ENCODE measurements around the gene LAS1L.
"Not testable (repeated sequence)": the region's sequence is repeated elsewhere in the genome, so short reads cannot be mapped to it uniquely, and the experiment has no call there.

LAS1L gene

DNA sequence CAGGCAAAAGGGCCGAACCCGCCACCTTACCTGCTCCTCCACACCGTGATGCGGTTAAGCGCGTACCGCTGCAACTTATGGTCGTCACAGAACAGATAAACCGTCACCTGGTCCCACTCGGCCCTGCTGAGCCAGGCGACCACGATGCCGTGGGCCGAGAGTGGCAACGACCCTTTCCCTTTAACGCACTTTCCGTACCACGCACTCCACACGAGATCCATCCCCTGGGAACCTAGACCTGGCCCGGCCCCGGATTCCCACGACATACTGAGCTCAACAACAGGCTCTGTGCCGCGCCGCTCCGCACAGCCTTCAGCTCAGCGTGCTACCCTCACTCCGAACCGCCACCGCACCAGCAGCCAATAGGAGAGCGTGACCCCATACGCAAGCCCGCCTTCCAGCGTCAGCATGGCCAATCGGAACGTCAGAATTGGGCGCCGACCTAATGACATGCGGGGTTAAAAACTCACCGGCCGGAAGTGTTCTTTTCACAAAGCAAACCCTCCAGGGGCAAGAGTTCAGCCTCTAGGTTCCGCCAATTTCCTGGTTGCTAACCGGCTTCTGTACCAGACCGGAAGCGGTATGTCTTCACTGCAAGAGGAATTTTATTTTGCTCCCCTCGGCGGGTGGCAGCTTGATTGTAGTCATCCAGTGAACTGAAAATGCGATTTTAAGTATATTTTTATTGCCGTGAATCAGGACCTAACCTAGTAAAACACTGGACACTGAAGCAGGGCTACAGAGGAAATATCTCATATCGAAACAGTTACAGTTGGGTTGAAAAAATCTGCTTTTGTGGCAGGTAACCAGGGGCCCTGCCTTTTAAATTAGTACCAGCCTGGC, at the start of gene LAS1L:
Gene LAS1L (minus strand): TSS at position 338 of the 843 bp plus-strand sequence. CDS start 72 bp downstream, at position 266.
- in situ Hi-C loops (cut with MboI; ENCODE audit: low sequenced_read_pairs) = no loop called here

GRCh38 chrX:65582450-65583082, 48.0 kb upstream of the LAS1L start:
- in situ Hi-C loops (cut with MboI; ENCODE audit: low sequenced_read_pairs) = loop anchor here (25.0 kb wide), 2 partner anchors 130 to 405 kb away; no protein-coding TSS in a partner anchor

DNA sequence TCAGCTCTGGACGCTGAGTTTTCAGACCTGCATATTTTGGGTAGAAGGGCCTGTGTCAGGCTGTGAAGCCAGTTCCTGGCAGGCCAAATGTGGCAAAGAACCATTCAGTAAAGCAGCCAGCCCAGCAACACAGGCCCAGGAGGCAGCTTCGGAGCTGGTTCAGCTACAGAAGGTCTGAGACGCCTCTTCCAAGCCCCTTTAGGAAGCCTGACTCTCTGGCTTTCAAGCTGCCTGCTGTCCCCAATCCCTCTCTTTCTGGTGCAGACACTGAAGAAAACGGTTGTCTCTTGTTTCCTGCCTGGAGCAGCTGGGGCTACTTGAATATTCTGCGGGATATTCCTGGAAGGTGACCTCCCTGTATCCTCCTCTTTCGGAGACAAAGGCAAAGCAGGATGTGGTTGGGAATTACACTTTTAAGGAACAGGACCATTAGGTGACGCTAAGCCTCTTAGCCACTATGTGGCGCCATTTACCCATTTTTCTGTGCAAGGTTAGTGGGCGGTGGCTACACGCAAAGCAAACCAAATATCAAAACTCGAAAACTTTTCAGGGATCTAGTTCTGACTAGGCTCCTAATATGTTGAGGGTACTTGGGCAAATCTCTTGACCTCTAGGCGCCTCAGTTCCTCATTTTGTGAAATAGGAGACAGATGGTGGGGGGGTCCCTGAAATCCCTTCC, 47.2 kb upstream of the LAS1L start:
- in situ Hi-C loops (cut with MboI; ENCODE audit: low sequenced_read_pairs) = loop anchor here (25.0 kb wide), 2 partner anchors 131 to 406 kb away; no protein-coding TSS in a partner anchor

DNA sequence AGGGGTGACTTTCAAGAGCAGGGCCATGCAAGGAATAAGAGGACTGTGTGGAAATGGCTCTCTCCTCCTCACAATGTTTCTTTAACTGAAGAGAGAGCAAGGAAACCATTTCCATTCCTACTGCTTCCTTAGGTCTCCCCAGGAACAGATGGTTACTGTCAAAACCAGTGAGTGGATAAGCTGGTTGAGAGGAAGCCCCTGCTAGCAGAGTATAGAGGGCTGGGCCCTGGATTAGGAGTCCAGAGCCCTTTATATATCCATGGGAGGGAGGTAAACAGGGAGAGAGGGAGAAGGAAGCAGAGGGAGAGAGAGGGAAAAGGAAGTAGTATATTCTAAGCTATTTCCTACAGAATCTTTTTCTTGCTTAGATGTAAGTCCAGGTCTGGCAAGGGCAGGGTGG, 43.8 kb upstream of the LAS1L start:
- in situ Hi-C loops (cut with MboI; ENCODE audit: low sequenced_read_pairs) = loop anchor here (25.0 kb wide), 2 partner anchors 134 to 409 kb away; no protein-coding TSS in a partner anchor

DNA sequence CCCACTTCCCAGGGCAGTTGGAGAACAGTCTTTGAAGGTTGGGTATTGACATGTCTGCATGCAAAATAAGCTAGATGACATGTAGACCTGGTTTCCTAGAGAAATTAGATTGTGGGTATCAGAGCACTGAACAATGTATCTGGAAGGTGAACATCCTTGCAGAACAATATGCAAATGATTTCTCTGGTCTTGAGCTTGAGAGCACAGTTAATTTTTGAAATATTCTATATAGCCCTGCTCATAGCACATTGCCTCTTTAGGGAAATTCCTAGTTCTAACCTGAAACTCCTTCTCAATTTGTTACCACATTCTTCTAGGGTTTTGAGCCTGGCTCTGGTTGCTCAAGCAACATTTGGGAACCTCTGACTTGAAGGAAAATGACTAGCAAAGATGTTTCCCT, 41.6 kb upstream of the LAS1L start:
- in situ Hi-C loops (cut with MboI; ENCODE audit: low sequenced_read_pairs) = loop anchor here (25.0 kb wide), 2 partner anchors 136 to 411 kb away; no protein-coding TSS in a partner anchor

- in situ Hi-C loops (cut with MboI; ENCODE audit: low sequenced_read_pairs) = loop anchor here (25.0 kb wide), 2 partner anchors 137 to 412 kb away; no protein-coding TSS in a partner anchor
These were observed 40.4 kb upstream of the LAS1L start for GRCh38 chrX:65575022-65575421.

DNA sequence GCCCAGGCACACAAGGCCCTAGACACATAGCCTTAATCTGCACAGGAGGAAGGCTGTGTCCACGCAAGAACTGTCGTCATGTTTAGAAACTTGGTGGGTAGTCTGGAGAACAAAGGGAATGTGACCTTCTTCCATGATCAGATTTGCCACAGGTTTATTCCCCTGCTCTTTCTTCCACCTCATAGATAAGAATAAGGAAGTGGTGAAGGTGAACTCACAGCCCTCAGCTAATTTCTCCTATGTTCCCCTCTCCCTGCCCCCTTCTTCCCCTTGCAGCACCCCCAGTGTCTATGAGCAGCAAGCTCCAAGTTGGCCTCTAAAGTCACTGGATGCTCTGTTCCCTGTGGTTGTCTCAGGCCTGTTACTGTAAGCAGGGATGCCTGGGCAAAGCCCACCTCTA, 39.8 kb upstream of the LAS1L start:
- in situ Hi-C loops (cut with MboI; ENCODE audit: low sequenced_read_pairs) = no loop called here

DNA sequence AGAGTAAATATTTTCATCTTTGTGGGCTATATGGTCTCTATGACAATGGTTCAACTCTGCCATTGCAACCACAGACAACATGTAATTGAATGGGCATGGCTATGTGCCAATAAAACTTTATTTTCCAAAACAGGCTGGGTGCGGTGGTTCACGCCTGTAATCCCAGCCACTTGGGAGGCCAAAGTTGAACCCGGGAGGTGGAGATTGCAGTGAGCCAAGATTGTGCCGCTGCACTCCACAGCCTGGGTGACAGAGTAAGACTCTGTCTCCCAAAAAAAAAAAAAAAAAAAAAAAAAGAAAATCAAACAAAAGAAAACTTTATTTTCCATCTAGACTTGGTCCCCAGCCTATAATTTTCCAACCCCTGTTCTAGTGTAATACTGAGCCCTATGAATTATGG, 38.4 kb upstream of the LAS1L start:
- in situ Hi-C loops (cut with MboI; ENCODE audit: low sequenced_read_pairs) = no loop called here

DNA sequence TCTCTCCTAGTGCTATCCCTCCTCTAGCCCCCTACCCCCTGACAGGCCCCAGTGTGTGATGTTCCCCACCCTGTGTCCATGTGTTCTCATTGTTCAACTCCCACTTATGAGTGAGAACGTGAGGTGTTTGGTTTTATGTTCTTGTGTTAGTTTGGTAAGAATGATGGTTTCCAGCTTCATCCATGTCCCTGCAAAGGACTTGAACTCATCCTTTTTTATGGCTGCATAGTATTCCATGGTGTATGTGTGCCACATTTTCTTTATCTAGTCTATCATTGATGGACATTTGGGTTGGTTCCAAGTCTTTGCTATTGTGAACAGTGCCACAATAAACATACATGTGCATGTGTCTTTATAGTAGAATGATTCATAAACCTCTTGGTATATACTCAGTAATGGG, 28.3 kb upstream of the LAS1L start:
- in situ Hi-C loops (cut with MboI; ENCODE audit: low sequenced_read_pairs) = not testable (repeated sequence)

GRCh38 chrX:65551489-65552339, 17.1 kb upstream of the LAS1L start:
- in situ Hi-C loops (cut with MboI; ENCODE audit: low sequenced_read_pairs) = no loop called here

DNA sequence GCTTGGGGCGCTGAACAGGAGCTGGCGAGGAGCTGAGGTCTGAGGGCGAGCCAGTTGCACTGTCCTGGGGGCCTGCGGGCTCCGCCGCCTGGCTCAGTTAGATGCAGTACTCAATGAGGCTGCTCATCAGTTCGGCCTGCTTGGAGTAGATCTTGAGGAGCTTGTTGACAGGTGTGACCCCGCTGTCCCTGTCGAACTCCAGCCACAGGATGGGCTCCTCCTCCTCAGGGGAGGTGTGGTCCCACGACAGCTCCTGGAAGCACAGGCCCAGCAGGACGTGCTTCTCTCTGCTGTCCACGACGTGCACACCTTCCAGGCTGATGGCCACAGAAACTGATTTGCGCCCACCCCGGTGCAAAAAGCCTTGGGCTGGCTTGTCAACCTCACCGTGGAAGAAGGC, 16.5 kb upstream of the LAS1L start:
- in situ Hi-C loops (cut with MboI; ENCODE audit: low sequenced_read_pairs) = no loop called here

DNA sequence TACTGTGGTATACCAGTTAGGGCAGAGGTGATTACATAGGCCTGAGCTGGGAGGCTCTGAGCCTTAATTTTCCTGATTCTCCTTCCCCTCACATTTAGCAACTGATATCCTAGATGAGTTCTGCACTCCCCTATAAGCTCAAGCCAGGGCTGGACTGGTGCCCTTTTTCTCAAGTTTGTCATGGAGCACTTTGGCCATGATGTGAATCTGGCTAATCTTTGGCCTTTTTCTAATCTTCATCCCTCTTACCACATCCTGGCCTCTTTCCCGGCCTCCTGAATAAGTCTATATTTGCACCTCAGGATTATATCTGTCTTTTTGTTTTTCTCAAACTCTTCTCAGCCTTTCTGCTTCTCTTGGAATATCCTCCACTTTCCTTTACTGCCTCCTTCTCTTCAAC, 10.9 kb upstream of the LAS1L start:
- in situ Hi-C loops (cut with MboI; ENCODE audit: low sequenced_read_pairs) = no loop called here

GRCh38 chrX:65537229-65537628, 2.6 kb upstream of the LAS1L start:
- in situ Hi-C loops (cut with MboI; ENCODE audit: low sequenced_read_pairs) = no loop called here

GRCh38 chrX:65536291-65536690, 1.7 kb upstream of the LAS1L start:
- in situ Hi-C loops (cut with MboI; ENCODE audit: low sequenced_read_pairs) = no loop called here

- in situ Hi-C loops (cut with MboI; ENCODE audit: low sequenced_read_pairs) = no loop called here
These were observed 2.6 kb downstream of the LAS1L start for GRCh38 chrX:65532016-65532415.

DNA sequence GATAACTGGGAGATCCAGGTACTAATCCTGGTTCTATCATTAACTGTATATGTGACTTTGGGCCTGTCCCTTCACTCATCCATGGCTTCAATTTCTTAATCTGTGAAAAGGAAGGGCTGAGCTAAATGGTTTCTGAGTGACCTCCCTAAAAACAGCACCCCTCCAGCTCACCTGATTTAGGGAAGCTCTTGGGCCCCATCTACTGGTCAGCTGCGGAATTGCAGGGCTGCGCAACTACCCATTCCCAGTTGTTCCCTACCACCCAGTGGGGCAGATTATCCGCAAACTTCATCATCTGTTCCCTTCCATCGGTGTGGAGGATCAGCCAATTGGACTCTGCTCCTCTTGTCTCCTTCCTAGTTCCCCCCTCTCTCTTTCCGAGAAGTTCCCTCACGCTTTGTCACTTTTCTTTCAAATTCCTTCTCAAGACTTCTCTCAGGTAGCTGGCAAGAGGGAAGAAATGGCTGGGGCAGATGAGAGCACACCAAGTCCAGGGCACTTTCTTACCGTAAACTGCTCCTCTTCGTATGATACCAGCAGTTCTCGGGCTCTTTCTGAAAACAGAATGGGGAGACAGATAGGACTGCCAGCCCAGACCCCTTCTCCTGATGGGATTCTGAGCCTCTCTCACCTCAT, 5.8 kb downstream of the LAS1L start:
- in situ Hi-C loops (cut with MboI; ENCODE audit: low sequenced_read_pairs) = no loop called here

DNA sequence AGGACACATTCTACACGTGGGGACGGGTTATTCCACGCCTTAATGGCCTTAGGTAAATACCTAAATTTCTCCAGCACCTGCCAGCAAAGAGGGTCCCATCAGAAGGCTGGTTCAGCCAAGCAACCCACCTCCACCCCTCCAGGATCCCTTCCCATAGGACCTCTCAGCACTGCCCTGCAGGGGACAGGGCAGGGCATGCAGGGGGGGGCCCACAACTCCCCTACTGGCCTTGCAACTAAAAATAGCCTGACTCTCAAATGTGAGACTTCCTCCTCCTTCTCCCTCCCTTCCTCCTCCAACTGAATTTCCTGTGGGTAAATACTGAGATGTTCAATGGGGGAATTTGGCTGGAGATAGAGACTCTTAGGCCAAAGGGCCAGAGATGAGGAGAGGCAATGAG, 6.3 kb downstream of the LAS1L start:
- in situ Hi-C loops (cut with MboI; ENCODE audit: low sequenced_read_pairs) = no loop called here

- in situ Hi-C loops (cut with MboI; ENCODE audit: low sequenced_read_pairs) = no loop called here
These were observed 10.4 kb downstream of the LAS1L start for GRCh38 chrX:65524139-65524538.

DNA sequence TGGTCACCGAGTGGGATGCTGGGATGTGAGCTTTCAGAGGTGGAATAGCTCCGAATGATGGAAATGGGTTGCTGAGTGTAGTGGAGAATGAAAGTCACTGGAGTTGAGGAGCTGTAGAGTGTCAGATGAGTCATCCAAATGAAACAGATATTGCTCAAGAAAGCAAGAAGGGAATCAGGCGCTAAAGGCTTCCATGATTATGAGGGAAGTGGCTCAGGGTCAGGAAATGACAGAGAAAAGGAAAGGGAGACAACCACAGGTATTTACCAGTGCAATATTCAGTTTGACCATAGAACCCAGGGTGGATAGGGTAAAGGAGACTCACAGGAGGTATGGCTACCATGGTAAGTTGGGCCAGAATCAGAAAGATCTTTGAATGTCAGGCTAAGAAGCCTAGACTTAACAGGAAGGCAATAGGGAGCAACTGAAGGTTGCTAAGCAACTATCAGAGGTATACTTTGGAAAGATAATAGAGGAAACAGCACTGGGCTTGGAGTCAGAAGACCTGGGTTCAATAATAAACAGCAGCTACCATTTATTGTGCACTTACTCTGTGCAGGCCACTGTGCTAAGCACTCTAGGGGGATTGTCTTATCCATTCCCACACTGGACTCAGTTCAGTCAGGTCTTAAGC, 11.7 kb downstream of the LAS1L start:
- in situ Hi-C loops (cut with MboI; ENCODE audit: low sequenced_read_pairs) = no loop called here

DNA sequence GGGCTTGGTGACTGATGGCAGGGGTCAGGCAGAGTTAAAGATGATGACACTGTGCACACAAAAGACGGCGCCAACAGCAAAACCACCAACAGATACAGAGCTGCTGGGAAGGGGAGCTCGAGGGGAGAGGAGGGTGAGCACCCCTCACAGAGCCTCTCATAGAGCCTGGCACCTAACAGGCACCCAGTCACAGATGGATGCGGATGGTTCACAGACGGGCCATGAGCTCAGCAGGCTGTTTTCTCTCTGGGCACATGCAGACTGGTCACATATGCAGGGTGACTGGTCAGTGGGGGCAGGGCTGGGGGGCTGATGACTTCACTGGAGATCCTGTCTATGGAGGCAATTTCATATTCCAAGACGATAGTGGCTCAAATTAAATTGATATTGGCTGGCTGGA, 15.1 kb downstream of the LAS1L start:
- in situ Hi-C loops (cut with MboI; ENCODE audit: low sequenced_read_pairs) = not testable (repeated sequence)
